ENCODE data around the gene MAP3K5. TPM values are rescaled to one million over a fixed set of nuclear protein-coding genes. Genes with fewer than 3 reads are reported as not detected.

Gene MAP3K5
- total RNA-seq, 4 donors from 2014 or later: 20.8 to 31.7 (median 23.4) TPM

DNA sequence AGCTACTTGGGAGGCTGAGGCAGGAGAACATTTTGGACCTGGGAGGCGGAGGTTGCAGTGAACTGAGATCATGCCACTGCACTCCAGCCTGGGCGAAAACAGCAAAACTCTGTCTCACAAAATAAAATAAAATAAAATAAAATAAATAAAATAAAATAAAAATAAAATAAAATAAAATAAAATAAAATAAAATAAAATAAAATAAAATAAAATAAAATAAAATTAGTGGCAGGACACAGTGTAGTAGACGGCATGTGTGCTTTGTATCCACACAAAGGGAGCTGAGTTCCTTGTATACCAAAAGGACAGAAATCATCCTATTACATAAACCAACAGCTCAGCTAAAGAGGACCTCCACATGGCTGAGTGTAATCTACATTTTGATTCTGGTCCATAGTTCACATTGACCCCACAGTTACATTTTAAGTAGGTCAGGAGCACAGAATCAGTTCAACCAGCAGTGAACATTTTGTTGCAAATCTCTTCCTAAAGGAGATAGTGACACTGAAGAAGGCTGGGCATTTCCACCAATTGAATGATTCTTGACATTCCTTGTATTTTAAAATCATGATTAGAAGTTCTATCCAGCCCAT lies 150.3 kb downstream of the MAP3K5 start:
- peaks cover 8 to 38% (median 9%) of the 10 kb centered on the region in 3 donors for H3K4me1 ChIP-seq
- peaks cover 0 to 10% of the 10 kb centered on the region in 2 donors for H3K36me3 ChIP-seq
- no peak overlapping the region for H3K27ac ChIP-seq
- no peak for ATAC-seq
- no peaks in the 10 kb centered on the region for H3K9me3 ChIP-seq
- H3K4me3 ChIP-seq: no peak overlapping the region
- H3K27me3 ChIP-seq: no peaks in the 10 kb centered on the region
- WGBS, 2 donors (ENCODE audit: low coverage in 1 of 2): 95 to 100% methylated on average over 2 to 3 of the region's 3 CpGs
- TF ChIP-seq POLR2A (IDR thresholded peaks at IDR 0.05) (no peak), POLR2AphosphoS5 (IDR thresholded peaks at IDR 0.05) (no peak), EP300 (IDR thresholded peaks at IDR 0.05) (no peak)
- TF ChIP-seq, protein P1, sequence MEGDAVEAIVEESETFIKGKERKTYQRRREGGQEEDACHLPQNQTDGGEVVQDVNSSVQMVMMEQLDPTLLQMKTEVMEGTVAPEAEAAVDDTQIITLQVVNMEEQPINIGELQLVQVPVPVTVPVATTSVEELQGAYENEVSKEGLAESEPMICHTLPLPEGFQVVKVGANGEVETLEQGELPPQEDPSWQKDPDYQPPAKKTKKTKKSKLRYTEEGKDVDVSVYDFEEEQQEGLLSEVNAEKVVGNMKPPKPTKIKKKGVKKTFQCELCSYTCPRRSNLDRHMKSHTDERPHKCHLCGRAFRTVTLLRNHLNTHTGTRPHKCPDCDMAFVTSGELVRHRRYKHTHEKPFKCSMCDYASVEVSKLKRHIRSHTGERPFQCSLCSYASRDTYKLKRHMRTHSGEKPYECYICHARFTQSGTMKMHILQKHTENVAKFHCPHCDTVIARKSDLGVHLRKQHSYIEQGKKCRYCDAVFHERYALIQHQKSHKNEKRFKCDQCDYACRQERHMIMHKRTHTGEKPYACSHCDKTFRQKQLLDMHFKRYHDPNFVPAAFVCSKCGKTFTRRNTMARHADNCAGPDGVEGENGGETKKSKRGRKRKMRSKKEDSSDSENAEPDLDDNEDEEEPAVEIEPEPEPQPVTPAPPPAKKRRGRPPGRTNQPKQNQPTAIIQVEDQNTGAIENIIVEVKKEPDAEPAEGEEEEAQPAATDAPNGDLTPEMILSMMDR (IDR thresholded peaks at IDR 0.05): no peak

DNA sequence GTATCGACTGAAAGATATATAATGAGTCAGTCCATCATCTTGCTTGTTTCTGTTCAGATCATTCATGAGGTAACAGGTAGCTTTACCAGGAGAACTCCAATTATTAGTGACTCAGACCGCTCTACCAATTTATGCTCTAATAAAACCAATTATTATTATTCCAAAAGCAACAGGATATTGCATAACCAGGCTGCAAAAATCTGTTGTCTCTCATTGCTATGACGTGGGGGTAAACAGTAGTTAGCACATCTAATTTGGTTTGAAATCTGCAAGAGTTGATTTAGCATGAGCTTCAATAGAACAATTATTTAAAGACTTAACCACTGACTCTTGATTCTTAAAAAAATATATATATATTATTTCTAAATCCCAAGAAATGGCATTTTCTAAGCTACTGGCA lies 151.1 kb downstream of the MAP3K5 start:
- Histone ChIP-seq H3K27ac (no peak overlapping the region), H3K36me3 (peaks cover 0 to 18% of the 10 kb centered on the region in 2 donors), H3K4me3 (no peak overlapping the region), H3K9me3 (no peaks in the 10 kb centered on the region), H3K27me3 (no peaks in the 10 kb centered on the region), H3K4me1 (peaks cover under 1 to 30% (median 3%) of the 10 kb centered on the region in 3 donors)
- no peak for TF ChIP-seq EP300 (IDR thresholded peaks at IDR 0.05)
- TF ChIP-seq POLR2A (IDR thresholded peaks at IDR 0.05): no peak
- TF ChIP-seq, protein P1 (IDR thresholded peaks at IDR 0.05): no peak
- no peak for TF ChIP-seq POLR2AphosphoS5 (IDR thresholded peaks at IDR 0.05)
- no peak for ATAC-seq
- WGBS, 2 donors (ENCODE audit: low coverage in 1 of 2): 89 to 91% methylated on average over 3 of the region's 3 CpGs

DNA sequence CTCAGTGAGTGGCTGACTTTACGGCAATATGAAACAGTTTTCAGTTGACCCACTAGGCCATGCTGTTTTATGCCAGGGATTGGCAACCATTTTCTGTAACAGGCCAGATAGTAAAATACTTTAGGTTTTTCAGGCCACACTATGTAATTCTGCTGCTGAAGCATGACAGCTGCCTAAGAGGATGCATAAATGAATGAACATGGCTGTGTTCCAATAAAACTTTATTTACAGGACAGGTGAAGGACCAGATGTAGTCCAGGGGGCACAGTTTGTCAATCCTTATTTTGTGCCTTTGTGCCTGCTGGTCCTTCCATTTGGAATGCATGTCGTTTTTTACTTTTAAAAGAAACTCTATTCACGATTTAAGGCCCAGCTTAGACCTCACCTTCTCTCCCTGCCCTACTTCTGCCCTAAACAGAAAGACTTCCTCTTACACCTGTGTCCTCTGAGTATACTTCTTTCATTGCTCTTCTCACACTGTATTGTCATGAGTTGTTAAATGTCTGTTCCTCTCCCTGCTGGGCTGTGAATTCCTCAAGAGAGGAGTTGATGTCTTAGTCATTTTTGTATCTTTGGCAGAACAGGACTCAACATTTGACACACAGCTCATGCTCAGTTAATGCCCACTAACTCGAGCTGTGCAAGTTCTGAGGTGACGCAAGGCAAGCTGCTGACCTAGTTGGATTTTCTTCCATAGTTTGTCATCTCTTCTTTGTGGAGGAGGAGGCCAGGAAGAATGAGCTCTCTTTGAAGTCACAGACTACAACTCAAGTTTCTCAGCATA lies 152.0 kb downstream of the MAP3K5 start:
- Histone ChIP-seq H3K27me3 (no peaks in the 10 kb centered on the region), H3K9me3 (no peaks in the 10 kb centered on the region), H3K27ac (no peak overlapping the region), H3K36me3 (peaks cover 0 to 26% of the 10 kb centered on the region in 2 donors), H3K4me1 (peaks cover 0 to 22% (median 3%) of the 10 kb centered on the region in 3 donors), H3K4me3 (no peak overlapping the region)
- no peak for TF ChIP-seq POLR2A (IDR thresholded peaks at IDR 0.05)
- TF ChIP-seq POLR2AphosphoS5 (IDR thresholded peaks at IDR 0.05): peak; percentile 15
- TF ChIP-seq, protein P1 (IDR thresholded peaks at IDR 0.05): no peak
- TF ChIP-seq EP300 (IDR thresholded peaks at IDR 0.05): no peak
- peak; percentile 65 for ATAC-seq
- 90% methylated on average over 2 to 5 of the region's 5 CpGs for WGBS, 2 donors (ENCODE audit: low coverage in 1 of 2)

DNA sequence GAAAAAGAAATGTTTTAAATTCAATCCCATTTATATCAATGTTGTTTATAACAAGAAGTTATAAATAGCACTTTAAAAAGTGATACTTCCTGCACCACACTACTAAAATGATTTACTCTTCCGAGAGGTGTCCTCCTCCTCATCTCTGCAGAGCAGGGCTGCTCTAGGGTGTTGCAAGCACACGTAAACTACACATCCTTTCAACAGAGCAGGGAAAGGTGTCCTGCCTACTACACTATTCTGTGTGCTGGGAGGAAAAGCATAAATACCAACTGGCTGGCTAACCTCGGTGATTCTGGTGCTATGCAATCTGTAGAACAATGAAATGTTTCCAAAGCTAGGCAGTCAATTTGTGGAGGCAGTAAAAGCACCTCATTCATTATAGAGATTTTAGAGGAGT lies 152.6 kb downstream of the MAP3K5 start:
- 53 to 64% methylated on average over 3 of the region's 3 CpGs for WGBS, 2 donors (ENCODE audit: low coverage in 1 of 2)

More for the DNA sequence above, 152.6 kb downstream of the MAP3K5 start:
- TF ChIP-seq, protein P1 (IDR thresholded peaks at IDR 0.05): no peak
- TF ChIP-seq POLR2A (IDR thresholded peaks at IDR 0.05) (no peak), POLR2AphosphoS5 (IDR thresholded peaks at IDR 0.05) (no peak), EP300 (IDR thresholded peaks at IDR 0.05) (no peak)
- no peaks in the 10 kb centered on the region for H3K27me3 ChIP-seq
- H3K4me1 ChIP-seq: peaks cover 0 to 16% (median 3%) of the 10 kb centered on the region in 3 donors
- H3K4me3 ChIP-seq: no peak overlapping the region
- H3K36me3 ChIP-seq: peaks cover 0 to 32% of the 10 kb centered on the region in 2 donors
- H3K27ac ChIP-seq: no peak overlapping the region
- H3K9me3 ChIP-seq: no peaks in the 10 kb centered on the region
- no peak for ATAC-seq

Measured in gastroesophageal sphincter (tissue), 4 donors.